GM12878 (cell line): ENCODE results near the gene LRRC51.

ENCODE experiments used
- E2F4 ChIP-seq: IDR thresholded peaks from 2 replicates; pipeline ENCODE4 v1.6.1; 2012; ENCODE audit warnings: low read depth, low read length, improper control_type of control experiment
- EED ChIP-seq: sonication (generic); IDR thresholded peaks from 2 replicates; pipeline ENCODE4 v1.6.1; 2016; ENCODE audit warnings: antibody characterized with exemption, low read depth
- ETV6 ChIP-seq, 2 experiments: fragments of 450-650 bp in 1 of 2; IDR thresholded peaks in 1 of 2; conservative IDR thresholded peaks in 1 of 2; 2 replicates each; pipeline ENCODE4 v1.6.1; 2014; ENCODE audit warnings: antibody characterized with exemption in 1 of 2, borderline replicate concordance in 1 of 2, low read depth in 1 of 2, mild to moderate bottlenecking in 1 of 2, moderate library complexity in 1 of 2
- EZH2 ChIP-seq: IDR thresholded peaks from 2 replicates; pipeline ENCODE4 v1.6.1; 2012; ENCODE audit warnings: low read depth, mild to moderate bottlenecking, control low read depth, inconsistent platforms, low read length, borderline replicate concordance; ENCODE audit not compliant: control insufficient read depth
- MEF2B ChIP-seq: fragments of 450-650 bp; IDR thresholded peaks from 2 replicates; pipeline ENCODE4 v1.6.1; 2018; ENCODE audit warnings: mild to moderate bottlenecking, moderate library complexity; ENCODE audit not compliant: partially characterized antibody, poor library complexity, severe bottlenecking
- POLR2AphosphoS5 ChIP-seq: IDR thresholded peaks from 2 replicates; pipeline ENCODE4 v1.6.1; 2011; ENCODE audit warnings: mild to moderate bottlenecking, low read length, inconsistent platforms
- TBL1XR1 ChIP-seq: IDR thresholded peaks from 2 replicates; pipeline ENCODE4 v1.6.1; 2012; ENCODE audit warnings: low read depth, low read length, improper control_type of control experiment
- TCF7 ChIP-seq: IDR thresholded peaks from 2 replicates; pipeline ENCODE4 v1.6.1; 2014; ENCODE audit warnings: antibody characterized with exemption, borderline replicate concordance
- USF2 ChIP-seq: IDR thresholded peaks from 2 replicates; pipeline ENCODE4 v1.6.1; 2011; ENCODE audit warnings: low read depth, low read length, improper control_type of control experiment, borderline replicate concordance

- no peak for TF ChIP-seq MEF2B
- no peak for TF ChIP-seq POLR2AphosphoS5
- TF ChIP-seq EZH2: no peak
- TF ChIP-seq TCF7: no peak
- TF ChIP-seq USF2: no peak
- no peak for TF ChIP-seq E2F4
- TF ChIP-seq ETV6 (conservative IDR thresholded peaks at IDR 0.05 in 1 of 2, IDR thresholded peaks at IDR 0.05 in 1 of 2; ENCODE audit: borderline replicate concordance in 1 of 2, low read depth in 1 of 2): no peak
- TF ChIP-seq EED: no peak
- no peak for TF ChIP-seq TBL1XR1
Measured at GRCh38 chr11:72135891-72136683, 55.4 kb downstream of the LRRC51 start.
